Mucosa of descending colon (tissue), 3 donors: Measurements from ENCODE around the gene VSTM2B. TPM values are rescaled to one million over a fixed set of nuclear protein-coding genes. Genes with fewer than 3 reads are reported as not detected.

Experiments
- ATAC-seq: fragments of 200-7000 bp; cut with Tn5 transposase; one replicate; pipeline ENCODE4 v1.9.1; 2020; ENCODE audit warnings: mild to moderate bottlenecking, moderate library complexity
- DNase-seq, 3 donors: peaks; one replicate each; pipeline ENCODE4 v3.0.0-alpha.2; 2020
- H3K36me3 ChIP-seq: fragments of 200-600 bp; one replicate; pipeline ENCODE4 v1.8.0; 2021; ENCODE audit warnings: low read depth, mild to moderate bottlenecking
- H3K4me1 ChIP-seq: fragments of 200-600 bp; one replicate; pipeline ENCODE4 v1.8.0; 2021; ENCODE audit warnings: low read depth, mild to moderate bottlenecking
- H3K4me3 ChIP-seq: fragments of 200-600 bp; one replicate; pipeline ENCODE4 v1.8.0; 2021; ENCODE audit warnings: mild to moderate bottlenecking
- H3K9me3 ChIP-seq: fragments of 200-600 bp; one replicate; pipeline ENCODE4 v1.8.0; 2021; ENCODE audit warnings: mild to moderate bottlenecking
- CTCF ChIP-seq: fragments of 200-600 bp; IDR thresholded peaks from one replicate; pipeline ENCODE4 v1.8.0; 2022; ENCODE audit warnings: antibody characterized with exemption, mild to moderate bottlenecking
- intact Hi-C, 2 donors: fragments of 100-400 bp; cut with DNase I in 1 of 2; cut with micrococcal nuclease in 1 of 2; formaldehyde crosslinking; loops; one replicate each; pipeline versions ENCODE4 v1.11.0 to v1.11.1; 2022; cut with DNase I, micrococcal nuclease
- total RNA-seq, 3 donors: library from RNA; stranded (reverse); fragmentation: NEBNext Ultra II Directional in 2 of 3; extraction: Animal tissue kit (Norgen Biotek cat#: 25700) in 2 of 3; gene quantifications; one replicate each; pipeline versions ENCODE4 v1.2.1 to v1.2.4, GENCODE V29; 2021 to 2023
- donor health status: DM: no; HTN: no; CAD: no; lungs with moderate emphysema.
- donor health status: DM: no; HTN: no; CAD: no.
- donor health status: DM: no; HTN: yes; CAD: no.

The VSTM2B gene
- total RNA-seq, 3 donors from 2014 or later = 0.32 TPM; not detected in 2

GRCh38 chr19:29564574-29565005, 38.8 kb downstream of the VSTM2B start:
- Histone ChIP-seq H3K4me1 (no peaks in the 10 kb centered on the region), H3K4me3 (no peak overlapping the region)

DNA sequence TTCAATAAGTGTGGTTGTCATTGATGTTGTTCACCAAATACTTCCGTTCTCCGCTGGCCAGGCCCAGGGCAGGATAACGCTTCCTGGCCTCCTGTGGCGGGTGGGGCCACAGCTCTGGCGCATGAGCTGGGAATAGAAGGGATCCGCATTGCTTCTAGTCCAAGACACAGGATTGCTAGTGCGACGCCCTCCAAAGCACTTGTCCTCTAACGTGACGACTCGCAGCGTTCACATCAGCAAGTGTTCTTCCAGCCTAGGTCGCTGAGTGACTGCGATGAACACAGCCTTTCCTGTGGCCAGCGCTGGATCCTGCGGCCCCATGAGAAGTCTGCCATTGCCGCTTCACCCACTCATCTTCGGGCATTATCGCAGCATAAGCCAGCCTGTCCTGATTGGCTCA, 39.4 kb downstream of the VSTM2B start:
- no peak for TF ChIP-seq CTCF
- intact Hi-C loops = no loop called here

More at GRCh38 chr19:29564574-29565005, 38.8 kb downstream of the VSTM2B start:
- intact Hi-C loops = no loop called here
- Histone ChIP-seq H3K9me3 (peaks cover 2% of the 10 kb centered on the region), H3K36me3 (no peaks in the 10 kb centered on the region)
- no peak for DNase-seq
- ATAC-seq = no peak
- TF ChIP-seq CTCF = no peak

GRCh38 chr19:29566496-29567054, 40.8 kb downstream of the VSTM2B start:
- Histone ChIP-seq H3K4me3 (no peak overlapping the region), H3K4me1 (no peaks in the 10 kb centered on the region), H3K9me3 (no peaks in the 10 kb centered on the region), H3K36me3 (no peaks in the 10 kb centered on the region)
- ATAC-seq = no peak
- DNase-seq = no peak
- intact Hi-C loops = no loop called here
- TF ChIP-seq CTCF = no peak

More for the DNA sequence above, 39.4 kb downstream of the VSTM2B start:
- Histone ChIP-seq H3K9me3 (no peaks in the 10 kb centered on the region), H3K4me3 (no peak overlapping the region), H3K36me3 (no peaks in the 10 kb centered on the region), H3K4me1 (no peaks in the 10 kb centered on the region)
- ATAC-seq (no peak), DNase-seq (no peak)

DNA sequence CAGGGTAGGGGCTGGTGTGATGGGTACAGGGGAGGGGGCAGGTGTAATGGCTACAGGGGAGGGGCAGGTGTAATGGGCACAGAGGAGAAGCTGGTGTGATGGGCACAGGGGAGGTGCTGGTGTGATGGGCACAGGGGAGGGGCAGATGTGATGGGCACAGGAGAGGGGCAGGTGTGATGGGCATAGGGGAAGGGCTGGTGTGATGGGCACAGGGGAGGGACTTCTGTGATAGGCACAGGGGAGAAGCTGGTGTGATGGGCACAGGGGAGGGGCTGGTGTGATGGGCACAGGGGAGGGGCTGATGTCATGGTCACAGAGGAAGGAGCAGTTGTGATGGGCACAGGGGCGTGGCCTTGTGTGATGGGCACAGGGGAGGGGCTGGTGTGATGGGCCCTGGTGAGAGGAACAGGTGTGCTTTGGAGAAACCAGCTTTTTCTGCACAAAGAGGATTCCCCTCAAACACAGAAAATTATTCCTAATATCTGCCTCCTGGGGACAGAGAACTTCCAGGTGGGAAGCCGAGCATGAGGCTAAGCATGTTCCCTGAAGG, 41.6 kb downstream of the VSTM2B start:
- DNase-seq = no peak
- TF ChIP-seq CTCF = no peak
- Histone ChIP-seq H3K4me3 (no peak overlapping the region), H3K36me3 (no peaks in the 10 kb centered on the region), H3K4me1 (no peaks in the 10 kb centered on the region), H3K9me3 (no peaks in the 10 kb centered on the region)
- intact Hi-C loops = no loop called here
- no peak for ATAC-seq

DNA sequence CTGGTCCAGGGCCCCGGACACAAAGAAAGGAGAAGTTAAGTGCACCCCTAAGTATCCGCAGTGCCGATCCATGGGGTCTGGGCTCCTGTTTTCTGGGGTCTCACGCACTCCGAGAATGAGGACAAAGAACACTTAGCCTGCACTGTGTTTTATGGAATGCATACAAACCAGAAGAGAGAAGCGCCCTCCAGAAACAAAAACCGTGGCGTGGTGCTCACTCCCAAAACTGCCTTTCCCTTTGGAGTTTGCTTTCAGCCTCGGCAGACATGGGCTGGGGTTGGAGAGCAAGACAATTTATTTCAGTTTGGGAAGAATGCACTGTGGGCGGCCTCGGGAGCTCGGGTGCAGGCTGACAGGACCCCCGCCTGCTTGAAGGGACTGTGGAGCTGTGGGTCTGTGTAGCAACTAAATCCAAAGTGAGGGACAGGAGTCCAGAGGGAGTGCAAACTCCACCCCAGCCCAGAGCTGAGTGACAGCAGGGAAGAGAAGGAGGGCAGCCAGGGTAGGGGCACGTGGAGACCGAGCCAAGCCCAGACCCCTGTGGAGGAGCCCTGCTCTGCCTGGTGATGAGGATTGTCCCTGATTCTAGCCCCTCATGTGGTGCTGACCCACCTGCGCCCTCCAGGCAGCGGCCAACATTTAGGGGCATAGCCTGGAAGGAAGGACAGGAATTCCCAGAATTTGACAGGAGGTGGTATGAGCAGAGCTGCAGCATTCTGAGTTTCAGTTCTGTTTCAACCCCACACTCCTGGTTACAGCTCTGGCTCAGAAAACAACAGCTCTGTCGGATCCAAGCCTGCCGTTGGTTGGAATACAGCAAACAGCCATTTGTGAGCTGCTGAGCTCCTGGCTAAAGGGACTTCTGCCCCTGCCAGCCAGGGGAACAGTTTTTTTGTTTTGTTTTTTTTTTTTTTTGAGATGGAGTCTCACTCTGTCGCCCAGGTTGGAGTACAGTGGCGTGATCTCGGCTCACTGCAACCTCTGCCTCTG, 42.5 kb downstream of the VSTM2B start:
- ATAC-seq (no peak), DNase-seq (no peak)
- no peaks in the 10 kb centered on the region for H3K4me1 ChIP-seq
- no peaks in the 10 kb centered on the region for H3K9me3 ChIP-seq
- intact Hi-C loops = no loop called here
- TF ChIP-seq CTCF = no peak
- H3K4me3 ChIP-seq = no peak overlapping the region
- no peaks in the 10 kb centered on the region for H3K36me3 ChIP-seq
